HCT116 (cell line): ENCODE measurements around the gene TMEM119. TPM values are rescaled to one million over a fixed set of nuclear protein-coding genes. Genes with fewer than 3 reads are reported as not detected.

Experiments used
- ATAC-seq: fragments of 200-7000 bp; cut with Tn5 transposase; 2 replicates; pipeline ENCODE4 v1.9.1; 2020; ENCODE audit warnings: mild to moderate bottlenecking, moderate library complexity
- BruUV-seq: library from RNA; stranded (reverse); fragments of 400-500 nt; replicated peaks from 2 replicates; lab custom pipeline; 2021; lab: Mats Ljungman, UMichigan
- CTCF ChIA-PET: fragments of 300-600 bp; sonication (Branson Sonifier 250); formaldehyde crosslinking; loops from one replicate; lab custom pipeline; 2021; ENCODE audit warnings: antibody characterized with exemption; lab: Charles Lee
- POLR2A ChIA-PET: fragments of 300-600, 350-600 bp; sonication (Branson Sonifier 250); formaldehyde crosslinking; loops from one replicate; lab custom pipeline; 2021; ENCODE audit warnings: antibody characterized with exemption; lab: Charles Lee
- RAD21 ChIA-PET, 2 experiments: fragments of 300-600 bp; sonication (Branson Sonifier 250); formaldehyde crosslinking; loops; one replicate each; lab custom pipeline; 2023; ENCODE audit warnings: low total read pairs in 2 of 2; ENCODE audit not compliant: uncharacterized antibody in 2 of 2, unreplicated experiment in 2 of 2, low non-redundant PET in 1 of 2; lab: Charles Lee
- DNase-seq: peaks from one replicate; pipeline ENCODE4 v3.0.0-alpha.2; 2010; ENCODE audit warnings: low read depth, low spot score
- H2AFZ ChIP-seq: fragments of 200-600 bp; shearing (Covaris generic), sonication (generic); 2 replicates; pipeline ENCODE4 v1.6.1; 2017; ENCODE audit warnings: low read depth, mixed run types, mixed read lengths, antibody characterized with exemption, low read length; ENCODE audit not compliant: poor library complexity, severe bottlenecking
- H3K27ac ChIP-seq: 2 replicates; pipeline ENCODE4 v1.5.1; 2012; ENCODE audit warnings: low read depth, low read length
- H3K27me3 ChIP-seq: fragments of 200-600 bp; sonication (generic); 2 replicates; pipeline ENCODE4 v1.6.1; 2016; ENCODE audit warnings: mixed run types, low read length, mixed read lengths; ENCODE audit not compliant: insufficient read depth
- H3K36me3 ChIP-seq, 2 experiments: fragments of 200-500 bp in 1 of 2; fragments of 200-600 bp in 1 of 2; sonication (Bioruptor generic) in 1 of 2; sonication (generic) in 1 of 2; 2 replicates each; pipeline versions ENCODE4 v1.5.1 to v1.6.1; 2014 to 2016; ENCODE audit warnings: low read length in 2 of 2, inconsistent platforms in 1 of 2, mixed read lengths in 1 of 2, mixed run types in 1 of 2; ENCODE audit not compliant: insufficient read depth in 2 of 2, control insufficient read depth in 1 of 2
- H3K4me1 ChIP-seq, 2 experiments: fragments of 200-600 bp in 1 of 2; sonication (generic) in 1 of 2; 2 replicates each; pipeline versions ENCODE4 v1.5.1 to v1.6.1; 2012 to 2017; ENCODE audit warnings: low read length in 2 of 2, inconsistent platforms in 1 of 2, mild to moderate bottlenecking in 1 of 2, mixed read lengths in 1 of 2, mixed run types in 1 of 2, moderate library complexity in 1 of 2; ENCODE audit not compliant: insufficient read depth in 2 of 2, control insufficient read depth in 1 of 2
- H3K4me2 ChIP-seq: fragments of 200-600 bp; sonication (generic); 2 replicates; pipeline ENCODE4 v1.6.1; 2017; ENCODE audit warnings: mixed run types, low read length, mixed read lengths
- H3K4me3 ChIP-seq, 2 experiments: fragments of 200-600 bp in 1 of 2; sonication (generic) in 1 of 2; replicated peaks in 1 of 2; 2 replicates each; pipeline ENCODE4 v1.5.1; 2011 to 2016; ENCODE audit warnings: low read length in 2 of 2, control low read depth in 1 of 2, low read depth in 1 of 2, mild to moderate bottlenecking in 1 of 2, mixed read lengths in 1 of 2, mixed run types in 1 of 2
- H3K79me2 ChIP-seq: fragments of 200-600 bp; sonication (generic); 2 replicates; pipeline ENCODE4 v1.6.1; 2017; ENCODE audit warnings: mild to moderate bottlenecking, mixed run types, low read length, moderate library complexity, mixed read lengths; ENCODE audit not compliant: insufficient read depth
- H3K9ac ChIP-seq: fragments of 200-600 bp; sonication (generic); 2 replicates; pipeline ENCODE4 v1.6.1; 2016; ENCODE audit warnings: low read length, mixed read lengths
- H3K9me2 ChIP-seq: fragments of 200-600 bp; sonication (generic), shearing (Covaris generic); 2 replicates; pipeline ENCODE4 v1.6.1; 2017; ENCODE audit warnings: mixed run types, mild to moderate bottlenecking, moderate library complexity; ENCODE audit not compliant: insufficient read depth
- H3K9me3 ChIP-seq, 2 experiments: fragments of 200-500 bp in 1 of 2; fragments of 200-600 bp in 1 of 2; sonication (Bioruptor generic) in 1 of 2; sonication (generic) in 1 of 2; 2 replicates each; pipeline ENCODE4 v1.6.1; 2014 to 2017; ENCODE audit warnings: low read length in 2 of 2, mixed read lengths in 2 of 2, inconsistent platforms in 1 of 2, low read depth in 1 of 2, mild to moderate bottlenecking in 1 of 2, mixed run types in 1 of 2, moderate library complexity in 1 of 2; ENCODE audit not compliant: control insufficient read depth in 1 of 2, insufficient read depth in 1 of 2
- H4K20me1 ChIP-seq: fragments of 200-600 bp; sonication (generic), shearing (Covaris generic); 2 replicates; pipeline ENCODE4 v1.6.1; 2017; ENCODE audit warnings: mixed run types, mild to moderate bottlenecking, moderate library complexity; ENCODE audit not compliant: insufficient read depth
- CEBPB ChIP-seq: IDR thresholded peaks from 2 replicates; pipeline ENCODE4 v1.6.1; 2012; ENCODE audit warnings: low read depth
- EGR1 ChIP-seq: IDR thresholded peaks from 2 replicates; pipeline ENCODE4 v1.6.1; 2012; ENCODE audit warnings: low read depth
- EZH2 ChIP-seq: fragments of 200-600 bp; sonication (generic); IDR thresholded peaks from 2 replicates; pipeline ENCODE4 v1.6.1; 2017; ENCODE audit warnings: antibody characterized with exemption, mixed run types
- FOSL1 ChIP-seq: IDR thresholded peaks from 2 replicates; pipeline ENCODE4 v1.6.1; 2012; ENCODE audit warnings: low read depth
- MAX ChIP-seq: IDR thresholded peaks from 2 replicates; pipeline ENCODE4 v1.6.1; 2012
- POLR2A ChIP-seq: IDR thresholded peaks from 2 replicates; pipeline ENCODE4 v1.7.0; 2011; ENCODE audit warnings: borderline replicate concordance; ENCODE audit not compliant: insufficient read depth, insufficient read length; ENCODE audit errors: extremely low read depth
- POLR2AphosphoS5 ChIP-seq: IDR thresholded peaks from 2 replicates; pipeline ENCODE4 v1.6.1; 2011; ENCODE audit warnings: mild to moderate bottlenecking, low read depth, low read length, moderate library complexity
- RAD21 ChIP-seq: IDR thresholded peaks from 2 replicates; pipeline ENCODE4 v1.6.1; 2012; ENCODE audit warnings: low read depth, mild to moderate bottlenecking
- SP1 ChIP-seq: IDR thresholded peaks from 2 replicates; pipeline ENCODE4 v1.6.1; 2012; ENCODE audit warnings: low read depth
- ZBTB33 ChIP-seq: IDR thresholded peaks from 2 replicates; pipeline ENCODE4 v1.6.1; 2011; ENCODE audit warnings: mild to moderate bottlenecking, low read length, moderate library complexity; ENCODE audit not compliant: insufficient replicate concordance; ENCODE audit errors: extremely low read depth
- ZFX ChIP-seq: fragments of 450-650 bp; IDR thresholded peaks from 2 replicates; pipeline ENCODE4 v1.6.1; 2017
- ZNF274 ChIP-seq: fragments of 200-500 bp; sonication (Bioruptor generic); IDR thresholded peaks from 2 replicates; pipeline ENCODE4 v1.6.1; 2014; ENCODE audit warnings: mild to moderate bottlenecking, low read depth, low read length, inconsistent platforms
- intact Hi-C: fragments of 100-400 bp; cut with micrococcal nuclease; formaldehyde crosslinking; loops from 2 replicates; pipeline ENCODE4 v1.10.0; 2022
- total RNA-seq: library from RNA; stranded (reverse); gene quantifications from one replicate; pipeline ENCODE4 v1.2.1, GENCODE V29; 2021; ENCODE audit not compliant: unreplicated experiment

TMEM119 gene
- total RNA-seq, 1 experiment from 2014 or later = not detected

DNA sequence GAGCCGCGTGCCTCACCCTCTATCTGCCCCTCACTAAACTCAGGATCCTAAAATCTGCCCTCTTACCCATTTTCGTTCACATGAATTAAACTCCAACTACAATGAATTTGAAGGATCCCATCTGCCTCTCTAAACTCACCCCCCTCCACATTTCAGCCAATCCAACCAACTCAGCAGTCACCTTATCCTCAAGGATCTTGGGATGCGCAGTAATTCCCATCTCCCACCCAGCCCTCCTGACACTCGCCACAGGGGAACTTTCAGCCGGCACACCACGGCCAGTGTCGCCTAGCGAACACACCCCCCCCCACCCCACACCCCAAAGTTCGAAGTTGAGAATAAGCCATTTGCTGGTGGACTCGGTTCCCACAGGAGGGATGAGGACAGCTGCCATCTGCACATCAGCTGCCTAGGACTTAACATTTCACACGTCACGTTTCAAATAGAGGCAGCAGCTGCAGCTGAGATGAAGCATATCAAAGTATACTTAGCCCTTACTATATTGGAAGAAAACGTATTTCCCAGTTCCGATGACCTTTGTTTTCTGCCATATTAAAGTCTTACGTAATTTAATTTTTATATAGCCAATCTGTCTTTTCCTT, 44.5 kb upstream of the TMEM119 start (continued):
- TF ChIP-seq RAD21 = no peak
- TF ChIP-seq ZBTB33 = no peak
- no peak for TF ChIP-seq POLR2A
- TF ChIP-seq ZNF274 = no peak
- no peak for TF ChIP-seq MAX
- TF ChIP-seq FOSL1 = no peak
- no peak for TF ChIP-seq CEBPB
- no peak for TF ChIP-seq EGR1
- no peak for TF ChIP-seq SP1
- TF ChIP-seq ZFX = no peak

- ChIA-PET POLR2A (no interaction called here), CTCF (interaction anchor here (1.3 to 1.5 kb wide), 2 partner anchors 24 to 163 kb away, joined by 3 to 4 read pairs; no protein-coding TSS in a partner anchor), RAD21 (interaction anchor here in 1 of 2 experiments (0.9 kb wide), 1 partner anchor 196 kb away, joined by 3 read pairs; no protein-coding TSS in a partner anchor)
- Histone ChIP-seq H4K20me1 (no peaks in the 10 kb centered on the region), H3K4me2 (peak overlapping the region; percentile 47), H3K9ac (no peak overlapping the region), H3K4me3 (no peak overlapping the region), H2AFZ (no peak overlapping the region), H3K9me3 (no peaks in the 10 kb centered on the region), H3K79me2 (no peaks in the 10 kb centered on the region), H3K27ac (no peak overlapping the region), H3K9me2 (no peaks in the 10 kb centered on the region), H3K4me1 (peaks cover 51 to 74% of the 10 kb centered on the region in 2 experiments), H3K36me3 (peaks cover 0 to 10% of the 10 kb centered on the region in 2 experiments; a peak in 2 of 4 replicates), H3K27me3 (no peaks in the 10 kb centered on the region)
- intact Hi-C loops = no loop called here
- TF ChIP-seq POLR2AphosphoS5 = peak; percentile 10; the same call in 1 of the 2 replicates
- no peak for TF ChIP-seq EZH2
- ATAC-seq = no peak
- no TSS peak for BruUV-seq
- no peak for DNase-seq
Measured at GRCh38 chr12:108641446-108642268, 43.8 kb upstream of the TMEM119 start.
